Iris pigment epithelial cell (primary cell): Measurements from ENCODE around the gene RRP1B.
"Not testable (repeated sequence)": the region's sequence is repeated elsewhere in the genome, so short reads cannot be mapped to it uniquely, and the experiment has no call there.

Experiments used
- DNase-seq: peaks from one replicate; pipeline ENCODE4 v3.0.0-alpha.2; 2011; ENCODE audit warnings: low read depth

Gene RRP1B

GRCh38 chr21:43701936-43702784 lies 42.8 kb downstream of the RRP1B start:
- DNase-seq = no peak

DNA sequence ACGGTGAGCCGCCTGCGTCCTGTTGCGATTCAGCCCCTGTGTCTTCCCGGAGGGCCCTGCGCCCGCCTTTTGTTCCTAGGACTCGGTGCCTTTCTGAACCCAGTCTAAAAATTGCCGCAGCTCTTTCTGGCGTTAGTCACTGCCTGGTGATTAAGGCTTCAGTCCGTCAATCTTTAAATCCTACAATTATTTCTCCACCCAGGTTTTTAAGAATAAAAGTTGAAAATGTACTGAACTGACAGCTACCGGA lies 43.4 kb downstream of the RRP1B start:
- DNase-seq = peak; percentile 23

DNA sequence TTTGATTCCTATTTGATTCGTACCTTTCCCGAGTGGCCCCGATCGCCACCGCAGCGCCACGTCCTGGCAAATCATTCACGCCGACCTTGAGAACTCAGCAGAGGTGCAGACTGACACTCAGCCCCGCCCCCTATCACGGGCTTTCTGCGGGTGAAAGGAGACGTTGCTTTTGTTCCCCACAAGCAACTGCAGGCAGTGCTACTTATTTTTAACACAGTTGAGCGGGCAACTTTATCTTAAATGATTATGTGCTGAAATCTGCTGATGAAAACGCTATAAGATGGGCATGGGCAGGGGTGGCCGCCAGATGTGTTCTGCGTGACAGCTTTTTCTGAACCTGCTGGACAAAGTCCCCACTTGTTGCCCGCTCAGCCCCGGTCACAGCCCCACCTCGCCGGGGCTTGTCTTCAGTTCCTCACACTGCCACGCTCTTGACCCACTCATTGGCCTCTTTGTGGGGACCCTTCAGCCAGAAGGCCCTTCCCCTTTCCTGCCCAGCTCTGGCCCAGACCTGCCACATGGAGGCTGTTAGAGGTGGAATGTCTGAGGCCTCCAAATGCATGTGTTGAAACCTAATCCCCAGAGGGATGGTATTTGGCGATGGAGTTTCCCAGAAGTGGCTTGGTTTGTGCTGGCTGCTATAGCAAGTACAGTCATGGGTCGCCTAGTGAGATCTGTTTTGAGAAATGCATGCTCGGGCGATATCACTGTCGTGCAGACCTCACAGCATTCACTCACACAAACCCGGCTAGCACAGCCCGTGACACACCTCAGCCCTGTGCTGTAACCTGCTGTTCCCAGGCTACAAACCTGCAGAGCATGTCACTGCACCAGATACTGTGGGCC lies 43.9 kb downstream of the RRP1B start:
- peak; percentile 81 for DNase-seq

GRCh38 chr21:43707462-43707861 lies 48.1 kb downstream of the RRP1B start:
- no peak for DNase-seq

GRCh38 chr21:43708745-43709381 lies 49.5 kb downstream of the RRP1B start:
- DNase-seq = no peak

GRCh38 chr21:43712268-43712942 lies 53.0 kb downstream of the RRP1B start:
- DNase-seq = peak; percentile 68

DNA sequence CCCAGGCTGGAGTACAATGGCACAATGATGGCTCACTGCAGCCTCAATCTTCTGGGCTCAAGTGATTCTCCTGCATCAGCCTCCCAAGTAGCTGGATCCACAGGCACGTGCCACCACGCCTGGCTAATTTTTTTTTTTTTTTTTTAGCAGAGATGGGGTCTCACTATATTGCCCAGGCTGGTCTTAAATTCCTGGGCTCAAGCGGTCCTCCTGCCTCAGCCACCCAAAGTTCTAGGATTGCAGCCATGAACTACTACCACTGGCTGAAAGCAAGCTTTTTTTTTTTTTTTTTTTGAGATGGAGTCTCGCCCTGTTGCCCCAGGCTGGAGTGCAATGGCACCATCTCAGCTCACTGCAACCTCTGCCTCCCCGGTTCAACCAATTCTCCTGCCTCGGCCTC lies 53.8 kb downstream of the RRP1B start:
- not testable (repeated sequence) for DNase-seq

GRCh38 chr21:43716376-43717165 lies 57.2 kb downstream of the RRP1B start:
- no peak for DNase-seq

- DNase-seq = no peak
Measured at GRCh38 chr21:43717166-43717853, 58.0 kb downstream of the RRP1B start.

DNA sequence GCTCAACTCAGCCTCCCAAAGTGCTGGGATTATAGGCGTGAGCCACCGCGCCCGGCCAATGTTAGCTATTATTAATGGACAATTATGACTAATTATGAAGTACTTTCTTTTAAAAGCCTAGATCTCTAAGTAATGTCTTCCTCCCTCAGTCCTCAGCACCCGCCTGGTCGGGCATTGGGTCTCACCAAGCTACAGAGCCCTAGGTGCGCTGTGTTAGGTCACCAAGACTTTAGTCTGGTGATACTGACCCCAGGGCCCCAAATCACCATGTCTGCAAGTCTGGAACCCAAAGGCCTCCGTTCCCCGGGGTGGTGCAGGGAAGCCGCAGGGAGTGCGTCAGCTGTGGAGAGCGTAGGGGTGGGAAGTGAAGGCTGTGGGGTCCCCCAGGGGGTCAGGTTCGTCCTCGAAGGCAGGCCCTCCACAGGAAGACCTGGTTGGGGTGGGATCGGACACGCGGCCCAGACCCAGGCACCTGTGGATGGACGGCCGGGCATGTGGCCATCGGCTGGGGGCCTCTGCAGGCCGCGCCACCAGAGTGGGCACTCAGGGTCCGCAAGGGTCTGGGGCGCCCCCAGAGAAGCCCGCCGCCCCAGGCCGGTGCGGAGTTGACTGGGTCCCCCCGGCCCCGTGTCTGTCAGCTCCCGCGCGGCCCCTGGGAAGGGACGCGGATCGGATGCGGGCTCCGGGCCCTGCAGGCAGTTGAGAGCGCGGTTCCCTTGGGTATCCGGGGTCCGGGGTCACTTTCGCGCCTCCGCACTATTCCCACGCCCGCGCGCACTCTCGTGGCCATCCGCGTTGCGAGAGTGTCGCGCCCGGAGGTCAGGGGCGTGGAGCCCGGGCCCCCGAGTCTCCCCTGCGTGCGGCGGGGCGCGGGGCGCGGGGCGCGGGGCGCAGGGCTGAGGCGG lies 58.9 kb downstream of the RRP1B start:
- DNase-seq = no peak

DNA sequence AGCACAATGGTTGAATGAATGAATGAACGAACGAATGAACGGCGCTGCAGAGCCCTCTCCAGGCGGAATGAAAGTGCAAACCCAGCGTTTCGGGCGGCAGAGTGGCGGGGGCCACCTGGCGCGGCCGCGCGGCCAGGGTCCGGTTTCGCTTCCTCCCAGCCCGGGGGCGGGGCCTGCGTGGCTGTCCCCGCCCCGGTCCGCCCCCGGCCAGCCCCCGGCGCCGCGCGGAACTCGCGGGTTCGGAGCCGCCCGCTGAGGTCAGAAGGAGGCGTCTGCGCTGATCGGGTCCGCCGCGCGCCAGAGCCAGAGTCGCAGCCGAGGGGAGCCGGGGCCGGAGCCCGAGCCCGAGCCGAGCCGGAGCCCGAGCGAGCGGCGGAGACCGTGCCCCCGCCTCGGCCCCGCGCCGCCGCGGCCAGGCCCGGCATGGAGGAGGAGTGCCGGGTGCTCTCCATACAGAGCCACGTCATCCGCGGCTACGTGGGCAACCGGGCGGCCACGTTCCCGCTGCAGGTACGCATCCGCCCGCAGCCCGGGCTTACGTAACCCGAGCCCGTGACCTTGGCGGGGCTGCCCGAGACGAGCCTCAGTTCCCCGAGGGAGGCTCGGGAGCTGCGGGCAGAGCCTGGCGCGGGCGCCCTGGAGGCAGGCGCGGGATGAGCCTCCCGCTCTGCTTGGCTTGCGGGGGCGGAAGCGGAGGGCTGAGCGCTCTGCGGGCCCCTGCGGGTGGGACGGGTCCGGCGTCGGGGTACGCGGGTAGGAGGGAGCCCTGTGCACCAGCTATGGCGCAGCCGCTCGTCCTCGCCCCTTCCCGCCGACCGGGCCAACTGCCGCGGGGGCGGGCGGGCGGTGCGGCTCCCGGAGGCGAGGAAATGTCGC lies 59.8 kb downstream of the RRP1B start, which contains the start of gene PDXK:
PDXK (plus strand) TSS at position 258 of the 876 bp plus-strand sequence; CDS start at position 424, 166 bp downstream.
- DNase-seq = peak; percentile 84

- no peak for DNase-seq
Measured at GRCh38 chr21:43719748-43720538, 60.6 kb downstream of the RRP1B start.

- no peak for DNase-seq
Measured at GRCh38 chr21:43720539-43721166, 61.3 kb downstream of the RRP1B start.

DNA sequence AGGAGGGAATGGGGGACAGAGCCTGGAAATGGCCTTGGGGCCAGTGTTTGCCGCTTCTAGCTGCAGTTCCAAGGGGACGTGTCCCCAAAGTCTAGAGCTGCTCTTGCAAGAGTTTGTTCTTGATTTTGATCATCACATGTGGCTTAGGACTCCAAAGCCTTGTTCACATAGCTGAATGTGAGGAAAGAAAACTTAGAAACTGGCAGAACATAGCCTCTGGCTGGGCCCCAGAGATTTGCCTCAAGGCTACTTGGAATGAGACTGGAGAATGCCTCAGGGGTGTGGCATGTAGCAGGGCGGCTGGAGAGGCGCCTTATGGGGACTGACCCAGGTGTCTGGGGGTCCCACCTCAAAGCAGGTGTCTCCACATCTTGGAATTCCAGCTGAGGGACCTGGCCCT lies 61.8 kb downstream of the RRP1B start:
- no peak for DNase-seq

GRCh38 chr21:43721939-43722338 lies 62.6 kb downstream of the RRP1B start:
- DNase-seq = no peak

DNA sequence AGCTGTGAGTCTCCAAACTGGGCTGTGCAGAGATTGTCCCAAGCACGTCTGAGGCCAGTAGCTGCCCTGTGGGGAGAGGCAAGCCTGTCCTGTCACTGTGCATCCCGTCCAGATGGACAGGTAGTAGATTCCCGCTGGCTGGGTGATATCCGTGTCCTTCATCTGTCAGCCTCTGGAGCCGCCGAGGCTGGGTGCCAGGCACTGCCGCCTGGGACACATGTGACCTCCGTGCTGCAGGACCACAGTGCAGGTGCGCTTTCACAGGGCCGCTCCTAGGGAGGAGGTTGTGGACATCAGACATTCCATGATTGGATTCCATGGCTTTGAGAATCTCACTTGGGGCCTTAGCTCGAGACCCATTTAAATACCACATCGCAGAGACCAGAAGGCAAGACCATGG lies 64.3 kb downstream of the RRP1B start:
- DNase-seq = no peak
